Brain microvascular endothelial cell (primary cell): ENCODE measurements around the gene PARD6A.

Experiments used
- DNase-seq: peaks from one replicate; pipeline ENCODE4 v3.0.0-alpha.2; 2020
- H3K27ac ChIP-seq: fragments of 250-450 bp; sonication (Bioruptor Pico); 2 replicates; pipeline ENCODE4 v1.5.1; 2020; ENCODE audit warnings: mild to moderate bottlenecking, moderate library complexity
- H3K27me3 ChIP-seq: fragments of 250-450 bp; sonication (Bioruptor Pico); replicated peaks from 2 replicates; pipeline ENCODE4 v1.5.1; 2020; ENCODE audit warnings: mild to moderate bottlenecking
- H3K36me3 ChIP-seq: fragments of 250-450 bp; sonication (Bioruptor Pico); replicated peaks from 2 replicates; pipeline ENCODE4 v1.5.1; 2020; ENCODE audit warnings: mild to moderate bottlenecking
- H3K4me3 ChIP-seq: 2 replicates; pipeline ENCODE4 v1.5.1; 2011; ENCODE audit warnings: low read depth, mild to moderate bottlenecking, control low read depth, low read length, moderate library complexity
- CTCF ChIP-seq: IDR thresholded peaks from 2 replicates; pipeline ENCODE4 v1.5.1; 2011; ENCODE audit warnings: low read depth, mild to moderate bottlenecking, moderate library complexity, low read length, control low read depth, inconsistent platforms; ENCODE audit errors: missing control alignments
- in situ Hi-C: cut with HindIII; loops from 2 replicates; pipeline ENCODE4 v1.10.0; 2017; ENCODE audit warnings: low sequenced_read_pairs, low pct_ligation_motif_present

The PARD6A gene

GRCh38 chr16:67672306-67672705 lies 11.5 kb downstream of the PARD6A start:
- no peak for DNase-seq
- Histone ChIP-seq H3K27me3 (no peaks in the 10 kb centered on the region), H3K27ac (no peak overlapping the region), H3K36me3 (peaks cover 10% of the 10 kb centered on the region), H3K4me3 (no peak overlapping the region)
- TF ChIP-seq CTCF, result no peak
- in situ Hi-C loops, result no loop called here

- Histone ChIP-seq H3K4me3 (no peak overlapping the region), H3K27ac (no peak overlapping the region), H3K27me3 (no peaks in the 10 kb centered on the region), H3K36me3 (peaks cover 12% of the 10 kb centered on the region)
- in situ Hi-C loops, result no loop called here
- TF ChIP-seq CTCF, result peak; percentile 91
- DNase-seq, result peak; percentile 56
Observed at GRCh38 chr16:67672739-67673662, 12.2 kb downstream of the PARD6A start.

GRCh38 chr16:67673712-67674580 lies 13.2 kb downstream of the PARD6A start:
- Histone ChIP-seq H3K27ac (no peak overlapping the region), H3K4me3 (no peak overlapping the region)
- in situ Hi-C loops, result no loop called here

GRCh38 chr16:67674851-67675578 lies 14.3 kb downstream of the PARD6A start:
- Histone ChIP-seq H3K4me3 (no peak overlapping the region), H3K27me3 (no peaks in the 10 kb centered on the region), H3K36me3 (peaks cover 13% of the 10 kb centered on the region), H3K27ac (no peak overlapping the region)
- TF ChIP-seq CTCF, result no peak
- in situ Hi-C loops, result no loop called here
- no peak for DNase-seq

More at GRCh38 chr16:67673712-67674580, 13.2 kb downstream of the PARD6A start:
- DNase-seq, result no peak
- Histone ChIP-seq H3K36me3 (peaks cover 12% of the 10 kb centered on the region), H3K27me3 (no peaks in the 10 kb centered on the region)
- no peak for TF ChIP-seq CTCF

GRCh38 chr16:67675579-67675935 lies 14.8 kb downstream of the PARD6A start:
- Histone ChIP-seq H3K27me3 (no peaks in the 10 kb centered on the region), H3K36me3 (peaks cover 18% of the 10 kb centered on the region), H3K27ac (no peak overlapping the region), H3K4me3 (no peak overlapping the region)
- DNase-seq, result no peak
- in situ Hi-C loops, result no loop called here
- no peak for TF ChIP-seq CTCF
